GM23338 (cell line): ENCODE data around the gene EEF2. TPM values are rescaled to one million over a fixed set of nuclear protein-coding genes. Genes with fewer than 3 reads are reported as not detected.
A peak's percentile ranks its signal among the peaks of the same experiment; 100 is the strongest.

Experiments used
- ATAC-seq: fragments of 200-7000 bp; cut with Tn5 transposase; 3 replicates; pipeline ENCODE4 v1.9.1; 2020
- DNase-seq: peaks from one replicate; pipeline ENCODE4 v3.0.0-alpha.2; 2015; ENCODE audit warnings: low spot score
- H2AFZ ChIP-seq: fragments of 200-600 bp; sonication (generic); 2 replicates; pipeline ENCODE4 v1.8.0; 2016; ENCODE audit warnings: antibody characterized with exemption, mild to moderate bottlenecking, moderate library complexity
- H3F3A ChIP-seq: fragments of 200-600 bp; sonication (generic); replicated peaks from 2 replicates; pipeline ENCODE4 v1.8.0; 2017; ENCODE audit warnings: antibody characterized with exemption, mixed run types, low read depth
- H3K27ac ChIP-seq: fragments of 200-600 bp; sonication (generic); 2 replicates; pipeline ENCODE4 v1.6.1; 2016; ENCODE audit warnings: low read depth
- H3K27me3 ChIP-seq: fragments of 200-600 bp; sonication (generic); 2 replicates; pipeline ENCODE4 v1.8.0; 2016; ENCODE audit warnings: mild to moderate bottlenecking, mixed run types, moderate library complexity; ENCODE audit not compliant: insufficient read depth
- H3K36me3 ChIP-seq: fragments of 200-600 bp; sonication (generic); 2 replicates; pipeline ENCODE4 v1.8.0; 2016; ENCODE audit warnings: mild to moderate bottlenecking; ENCODE audit not compliant: insufficient read depth
- H3K4me1 ChIP-seq: fragments of 200-600 bp; sonication (generic); 2 replicates; pipeline ENCODE4 v1.8.0; 2016; ENCODE audit warnings: mild to moderate bottlenecking, moderate library complexity; ENCODE audit not compliant: insufficient read depth
- H3K4me2 ChIP-seq: fragments of 200-600 bp; sonication (generic); 2 replicates; pipeline ENCODE4 v1.7.1; 2017; ENCODE audit warnings: mixed run types
- H3K4me3 ChIP-seq: fragments of 200-600 bp; sonication (generic); 2 replicates; pipeline ENCODE4 v1.6.1; 2016; ENCODE audit warnings: mixed run types
- H3K79me2 ChIP-seq: fragments of 200-600 bp; sonication (generic); replicated peaks from 2 replicates; pipeline ENCODE4 v1.8.0; 2017; ENCODE audit warnings: mild to moderate bottlenecking; ENCODE audit not compliant: insufficient read depth
- H3K9me2 ChIP-seq: fragments of 200-600 bp; sonication (generic); 2 replicates; pipeline ENCODE4 v1.8.0; 2017; ENCODE audit not compliant: insufficient read depth
- H4K20me1 ChIP-seq: fragments of 200-600 bp; sonication (generic); replicated peaks from 2 replicates; pipeline ENCODE4 v1.8.0; 2017; ENCODE audit warnings: mild to moderate bottlenecking; ENCODE audit not compliant: insufficient read depth
- H3K27ac Mint-ChIP-seq: 2 replicates; pipeline ENCODE4 v1.8.0; 2020; ENCODE audit warnings: inconsistent platforms, mild to moderate bottlenecking, moderate library complexity, mixed read lengths
- H3K27me3 Mint-ChIP-seq: 3 replicates; pipeline ENCODE4 v1.8.0; 2022; ENCODE audit warnings: low read depth, mild to moderate bottlenecking, moderate library complexity, mixed read lengths, inconsistent platforms; ENCODE audit not compliant: insufficient read depth, poor library complexity
- H3K36me3 Mint-ChIP-seq: 3 replicates; pipeline ENCODE4 v1.8.0; 2021; ENCODE audit warnings: low read depth, mild to moderate bottlenecking, inconsistent platforms, moderate library complexity, mixed read lengths
- H3K4me1 Mint-ChIP-seq: 3 replicates; pipeline ENCODE4 v1.8.0; 2020; ENCODE audit warnings: mild to moderate bottlenecking, inconsistent platforms, mixed read lengths
- H3K4me3 Mint-ChIP-seq: 3 replicates; pipeline ENCODE4 v1.8.0; 2021; ENCODE audit warnings: moderate library complexity, mild to moderate bottlenecking, inconsistent platforms, mixed read lengths
- H3K9me3 Mint-ChIP-seq: 3 replicates; pipeline ENCODE4 v1.8.0; 2020; ENCODE audit warnings: moderate library complexity, mild to moderate bottlenecking, inconsistent platforms, mixed read lengths
- CTCF ChIP-seq, 2 experiments: fragments of 200-600 bp in 1 of 2; sonication (generic) in 1 of 2; conservative IDR thresholded peaks; 2 replicates each; pipeline versions ENCODE4 v1.5.1 to v1.6.1; 2016 to 2017; ENCODE audit warnings: antibody characterized with exemption in 2 of 2, low read depth in 2 of 2, mild to moderate bottlenecking in 2 of 2, moderate library complexity in 1 of 2
- ETS1 ChIP-seq: IDR thresholded peaks from 2 replicates; pipeline ENCODE4 v1.6.1; 2016; ENCODE audit warnings: antibody characterized with exemption
- EZH2 ChIP-seq: fragments of 200-600 bp; sonication (generic); IDR thresholded peaks from one replicate; pipeline ENCODE4 v1.8.0; 2017; ENCODE audit warnings: antibody characterized with exemption, mild to moderate bottlenecking, low read depth; ENCODE audit not compliant: unreplicated experiment
- EZH2phosphoT487 ChIP-seq: fragments of 200-600 bp; sonication (generic); IDR thresholded peaks from one replicate; pipeline ENCODE4 v1.8.1; 2018; ENCODE audit warnings: antibody characterized with exemption; ENCODE audit not compliant: unreplicated experiment
- JUNB ChIP-seq: IDR thresholded peaks from one replicate; pipeline ENCODE4 v1.6.1; 2016; ENCODE audit warnings: antibody characterized with exemption; ENCODE audit not compliant: unreplicated experiment
- POLR2AphosphoS5 ChIP-seq: IDR thresholded peaks from 2 replicates; pipeline ENCODE4 v1.6.1; 2016; ENCODE audit warnings: antibody characterized with exemption, low read depth
- REST ChIP-seq: IDR thresholded peaks from one replicate; pipeline ENCODE4 v1.6.1; 2018; ENCODE audit warnings: antibody characterized with exemption; ENCODE audit not compliant: unreplicated experiment
- STAT1 ChIP-seq: IDR thresholded peaks from one replicate; pipeline ENCODE4 v1.6.1; 2016; ENCODE audit warnings: antibody characterized with exemption; ENCODE audit not compliant: unreplicated experiment
- ZNF114 ChIP-seq: fragments of 250-450 bp; sonication (Bioruptor Pico); IDR thresholded peaks from 2 replicates; pipeline ENCODE4 v1.5.0; 2020; ENCODE audit warnings: mild to moderate bottlenecking, moderate library complexity
- ZNF331 ChIP-seq: fragments of 250-450 bp; sonication (Bioruptor Pico); IDR thresholded peaks from 2 replicates; pipeline ENCODE4 v1.5.0; 2020; ENCODE audit warnings: low read depth, mild to moderate bottlenecking, moderate library complexity
- polyA plus RNA-seq: library from polyadenylated mRNA; unstranded; fragments of >200 nt; fragmentation: Nextera tagmentation; extraction: Ambion mirVana; gene quantifications from 2 replicates; pipeline ENCODE4 v1.2.1, GENCODE V29; 2016
- total RNA-seq: library from RNA; depleted of rRNA; stranded (reverse); fragments of >200 nt; shearing (Covaris generic); gene quantifications from 2 replicates; pipeline ENCODE4 v1.2.3, GENCODE V29; 2014

EEF2 gene
- total and polyA plus RNA-seq, 2 experiments from 2014 or later, result 772 to 2,987 TPM

- Histone ChIP-seq H3K4me3 (peak overlapping the region; percentile 100), H3F3A (peaks cover 57% of the 10 kb centered on the region), H3K4me1 (peaks cover 20% of the 10 kb centered on the region), H2AFZ (no peak overlapping the region), H4K20me1 (peaks cover 51% of the 10 kb centered on the region), H3K79me2 (peaks cover 58% of the 10 kb centered on the region), H3K36me3 (peaks cover 48% of the 10 kb centered on the region), H3K27me3 (peaks cover 7% of the 10 kb centered on the region; the same call in 1 of the 2 replicates), H3K27ac (peak overlapping the region; percentile 95), H3K9me2 (no peaks in the 10 kb centered on the region), H3K4me2 (peak overlapping the region; percentile 100)
- Mint-ChIP-seq H3K4me3 (peak overlapping the region; percentile 98), H3K27me3 (peaks cover 49% of the 10 kb centered on the region), H3K36me3 (peaks cover 59% of the 10 kb centered on the region), H3K27ac (peak overlapping the region; percentile 99), H3K9me3 (peaks cover 15% of the 10 kb centered on the region; the same call in 2 of the 3 replicates), H3K4me1 (peaks cover 37% of the 10 kb centered on the region)
- ATAC-seq (no peak), DNase-seq (no peak)
- TF ChIP-seq JUNB (no peak), POLR2AphosphoS5 (no peak), STAT1 (no peak), ZNF331 (CRISPR knock-in tag) (no peak), EZH2 (no peak)
Observed at GRCh38 chr19:3984584-3984907, 717 bp downstream of the EEF2 start.

- peaks cover 7% of the 10 kb centered on the region; the same call in 1 of the 2 replicates for H3K27me3 ChIP-seq
- TF ChIP-seq ZNF331 (CRISPR knock-in tag) (no peak), POLR2AphosphoS5 (0 out of 2 replicates have a peak, but pooled peaks have one; percentile 34)
- H2AFZ ChIP-seq, result no peak overlapping the region
- DNase-seq (no peak), ATAC-seq (no peak)
- peaks cover 61% of the 10 kb centered on the region for H3K79me2 ChIP-seq
- peaks cover 63% of the 10 kb centered on the region for H3K36me3 Mint-ChIP-seq
- H3K4me2 ChIP-seq, result peak overlapping the region; percentile 100
- peaks cover 37% of the 10 kb centered on the region for H3K4me1 Mint-ChIP-seq
- peaks cover 52% of the 10 kb centered on the region for H3K27me3 Mint-ChIP-seq
- H3K4me3 Mint-ChIP-seq, result peak overlapping the region; percentile 98
- H3K36me3 ChIP-seq, result peaks cover 53% of the 10 kb centered on the region
- H3K9me3 Mint-ChIP-seq, result peaks cover 15% of the 10 kb centered on the region; the same call in 2 of the 3 replicates
- peaks cover 56% of the 10 kb centered on the region for H4K20me1 ChIP-seq
- peak overlapping the region; percentile 99 for H3K27ac Mint-ChIP-seq
- peak overlapping the region; percentile 95 for H3K27ac ChIP-seq
- H3F3A ChIP-seq, result peaks cover 62% of the 10 kb centered on the region
- H3K4me1 ChIP-seq, result peaks cover 20% of the 10 kb centered on the region
- H3K9me2 ChIP-seq, result no peaks in the 10 kb centered on the region
- peak overlapping the region; percentile 100 for H3K4me3 ChIP-seq
Observed at GRCh38 chr19:3983936-3984583, 1.2 kb downstream of the EEF2 start.

GRCh38 chr19:3983542-3983914 lies 1.7 kb downstream of the EEF2 start:
- TF ChIP-seq ZNF331 (CRISPR knock-in tag), result no peak
- no peak for TF ChIP-seq CTCF (conservative IDR thresholded peaks at IDR 0.05; ENCODE audit: low read depth in 2 of 2)
- no peak for TF ChIP-seq ZNF114 (CRISPR knock-in tag)
- TF ChIP-seq POLR2AphosphoS5, result no peak
- TF ChIP-seq REST, result no peak
- TF ChIP-seq EZH2phosphoT487, result no peak
- no peak for TF ChIP-seq ETS1
- peaks cover 15% of the 10 kb centered on the region; the same call in 2 of the 3 replicates for H3K9me3 Mint-ChIP-seq
- Histone ChIP-seq H3K9me2 (no peaks in the 10 kb centered on the region), H4K20me1 (peaks cover 61% of the 10 kb centered on the region), H3K4me3 (peak overlapping the region; percentile 100), H3K4me1 (peaks cover 20% of the 10 kb centered on the region), H3K79me2 (peaks cover 65% of the 10 kb centered on the region), H3K27me3 (peaks cover 7% of the 10 kb centered on the region; the same call in 1 of the 2 replicates), H3F3A (peaks cover 66% of the 10 kb centered on the region), H2AFZ (no peak overlapping the region), H3K27ac (peak overlapping the region; percentile 95; the same call in 1 of the 2 replicates), H3K36me3 (peaks cover 57% of the 10 kb centered on the region), H3K4me2 (peak overlapping the region; percentile 100)
- H3K4me1 Mint-ChIP-seq, result peaks cover 37% of the 10 kb centered on the region
- peak overlapping the region; percentile 98 for H3K4me3 Mint-ChIP-seq
- peaks cover 67% of the 10 kb centered on the region for H3K36me3 Mint-ChIP-seq
- peaks cover 52% of the 10 kb centered on the region for H3K27me3 Mint-ChIP-seq
- H3K27ac Mint-ChIP-seq, result peak overlapping the region; percentile 99
- no peak for ATAC-seq
- DNase-seq, result no peak
